ENCODE results near the gene ASCL5. TPM values are rescaled to one million over a fixed set of nuclear protein-coding genes. Genes with fewer than 3 reads are reported as not detected.
"Not testable (repeated sequence)": the region's sequence is repeated elsewhere in the genome, so short reads cannot be mapped to it uniquely, and the experiment has no call there.

Gene ASCL5
- total and polyA plus RNA-seq, 9 of the 15 experiments (the other 6 are each of a cell fraction or from before 2014, with no cell fraction given) = 0.09 TPM; not detected in 8

- H2AFZ ChIP-seq (ENCODE audit: low read depth, low read length); H4K20me1 ChIP-seq (replicated peaks; ENCODE audit: control insufficient read depth, insufficient read depth, low read length); H3K27me3 ChIP-seq (ENCODE audit: control insufficient read depth in 2 of 2, insufficient read depth in 2 of 2, low read length in 2 of 2); H3K4me3 ChIP-seq; intact Hi-C loops (cut with micrococcal nuclease); H3K79me2 ChIP-seq (ENCODE audit: control insufficient read depth, insufficient read depth, low read length); in situ Hi-C loops (cut with MboI); ATAC-seq; H3K9ac ChIP-seq (ENCODE audit: insufficient read depth in 1 of 2, low read depth in 2 of 2, low read length in 2 of 2); DNase-seq (ENCODE audit: extremely low read depth in 1 of 4, low spot score in 3 of 4); CTCF ChIA-PET (ENCODE audit: low intra/inter-chr PET ratio); H3K36me3 ChIP-seq (ENCODE audit: control insufficient read depth, insufficient read depth, low read length); H3K9me1 ChIP-seq (ENCODE audit: control insufficient read depth, insufficient read depth, low read length); H3K9me3 ChIP-seq (replicated peaks; ENCODE audit: control insufficient read depth, insufficient read depth, low read depth, low read length); H3K27ac ChIP-seq (ENCODE audit: extremely low read depth, low read depth, low read length); BruUV-seq (replicated peaks); FAIRE-seq; H3K4me2 ChIP-seq (ENCODE audit: insufficient read depth, low read length): not testable (repeated sequence)
- POLR2A ChIA-PET = interaction anchor here (0.6 to 1.7 kb wide), 2 partner anchors 9 to 37 kb away, joined by 3 to 6 read pairs; partner anchors contain the start of gene TMEM9
- H3K4me1 ChIP-seq (replicated peaks in 1 of 2; ENCODE audit: control insufficient read depth in 2 of 2, insufficient read depth in 2 of 2, low read length in 2 of 2) = peaks cover 4 to 14% of the 10 kb centered on the region in 2 experiments; a peak in 3 of 5 replicates
- WGBS (ENCODE audit: insufficient coverage, low coverage, missing lambda C conversion rate) = 67% methylated on average over 8 of the region's 8 CpGs
Observed at GRCh38 chr1:201163036-201163435, 36.1 kb upstream of the ASCL5 start.

DNA sequence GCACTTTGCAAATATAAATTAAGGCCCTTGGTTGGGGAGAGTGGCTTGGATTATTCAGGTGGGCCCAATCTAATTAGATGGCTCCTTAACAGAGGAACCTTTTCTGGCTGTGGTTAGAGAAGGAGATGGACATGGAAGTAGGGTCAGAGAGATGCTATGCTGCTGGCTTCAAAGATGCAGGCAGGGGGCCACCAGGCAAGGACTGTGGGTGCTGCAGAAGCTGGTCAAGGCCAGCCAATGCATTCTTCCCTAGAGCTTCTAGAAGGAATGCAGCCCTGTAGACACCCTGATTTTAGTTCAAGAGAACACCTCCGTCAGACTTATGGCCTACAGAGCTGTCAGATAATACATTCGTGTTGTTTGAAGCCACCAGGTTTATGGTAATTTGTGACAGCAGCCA, 31.0 kb upstream of the ASCL5 start:
- ChIA-PET CTCF (ENCODE audit: low intra/inter-chr PET ratio) (no interaction called here), POLR2A (interaction anchor here (1.2 to 9.8 kb wide), 2 partner anchors 11 to 17 kb away, joined by 4 to 121 read pairs; no protein-coding TSS in a partner anchor)
- Histone ChIP-seq H3K9me1 (ENCODE audit: control insufficient read depth, insufficient read depth, low read length) (no peaks in the 10 kb centered on the region), H3K9me3 (replicated peaks; ENCODE audit: control insufficient read depth, insufficient read depth, low read depth, low read length) (no peaks in the 10 kb centered on the region), H3K4me2 (ENCODE audit: insufficient read depth, low read length) (no peak overlapping the region), H3K4me1 (replicated peaks in 1 of 2; ENCODE audit: control insufficient read depth in 2 of 2, insufficient read depth in 2 of 2, low read length in 2 of 2) (peaks cover 13 to 20% of the 10 kb centered on the region in 2 experiments), H3K27me3 (ENCODE audit: control insufficient read depth in 2 of 2, insufficient read depth in 2 of 2, low read length in 2 of 2) (no peaks in the 10 kb centered on the region), H3K79me2 (ENCODE audit: control insufficient read depth, insufficient read depth, low read length) (peaks cover 12% of the 10 kb centered on the region; the same call in 2 of the 3 replicates), H3K4me3 (no peak overlapping the region), H3K9ac (ENCODE audit: insufficient read depth in 1 of 2, low read depth in 2 of 2, low read length in 2 of 2) (no peak overlapping the region), H3K36me3 (ENCODE audit: control insufficient read depth, insufficient read depth, low read length) (no peaks in the 10 kb centered on the region; the same call in 2 of the 3 replicates), H4K20me1 (replicated peaks; ENCODE audit: control insufficient read depth, insufficient read depth, low read length) (no peaks in the 10 kb centered on the region), H3K27ac (ENCODE audit: extremely low read depth, low read depth, low read length) (no peak overlapping the region), H2AFZ (ENCODE audit: low read depth, low read length) (no peak overlapping the region)
- FAIRE-seq (no peak), ATAC-seq (no peak), DNase-seq (ENCODE audit: extremely low read depth in 1 of 4, low spot score in 3 of 4) (no peak)
- intact Hi-C loops (cut with micrococcal nuclease) = no loop called here
- BruUV-seq (replicated peaks) = no TSS peak
- in situ Hi-C loops (cut with MboI) = no loop called here
- 43% methylated on average over 2 of the region's 2 CpGs for WGBS (ENCODE audit: insufficient coverage, low coverage, missing lambda C conversion rate)
- TF ChIP-seq POLR3G (IDR thresholded peaks at IDR 0.05; ENCODE audit: extremely low read depth, insufficient read length, insufficient replicate concordance) = no peak
- no peak for TF ChIP-seq NKRF (IDR thresholded peaks at IDR 0.05; ENCODE audit: borderline replicate concordance)
- no peak for TF ChIP-seq ZNF830 (CRISPR knock-in tag; IDR thresholded peaks at IDR 0.05)
- TF ChIP-seq SRSF7 (optimal IDR thresholded peaks at IDR 0.05; ENCODE audit: low read depth, low read length) = no peak
- TF ChIP-seq NFIC (IDR thresholded peaks at IDR 0.05) = no peak
- no peak for TF ChIP-seq HMBOX1 (IDR thresholded peaks at IDR 0.05)
- TF ChIP-seq LARP7 (IDR thresholded peaks at IDR 0.05) = no peak
- TF ChIP-seq HDAC3 (IDR thresholded peaks at IDR 0.05; ENCODE audit: borderline replicate concordance, partially characterized antibody) = no peak
- no peak for TF ChIP-seq NFXL1 (CRISPR knock-in tag; IDR thresholded peaks at IDR 0.05)
- TF ChIP-seq, protein P1, sequence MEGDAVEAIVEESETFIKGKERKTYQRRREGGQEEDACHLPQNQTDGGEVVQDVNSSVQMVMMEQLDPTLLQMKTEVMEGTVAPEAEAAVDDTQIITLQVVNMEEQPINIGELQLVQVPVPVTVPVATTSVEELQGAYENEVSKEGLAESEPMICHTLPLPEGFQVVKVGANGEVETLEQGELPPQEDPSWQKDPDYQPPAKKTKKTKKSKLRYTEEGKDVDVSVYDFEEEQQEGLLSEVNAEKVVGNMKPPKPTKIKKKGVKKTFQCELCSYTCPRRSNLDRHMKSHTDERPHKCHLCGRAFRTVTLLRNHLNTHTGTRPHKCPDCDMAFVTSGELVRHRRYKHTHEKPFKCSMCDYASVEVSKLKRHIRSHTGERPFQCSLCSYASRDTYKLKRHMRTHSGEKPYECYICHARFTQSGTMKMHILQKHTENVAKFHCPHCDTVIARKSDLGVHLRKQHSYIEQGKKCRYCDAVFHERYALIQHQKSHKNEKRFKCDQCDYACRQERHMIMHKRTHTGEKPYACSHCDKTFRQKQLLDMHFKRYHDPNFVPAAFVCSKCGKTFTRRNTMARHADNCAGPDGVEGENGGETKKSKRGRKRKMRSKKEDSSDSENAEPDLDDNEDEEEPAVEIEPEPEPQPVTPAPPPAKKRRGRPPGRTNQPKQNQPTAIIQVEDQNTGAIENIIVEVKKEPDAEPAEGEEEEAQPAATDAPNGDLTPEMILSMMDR (IDR thresholded peaks at IDR 0.05 in 2 of 3, conservative IDR thresholded peaks at IDR 0.05 in 1 of 3; ENCODE audit: insufficient read depth in 2 of 3, low read depth in 1 of 3, low read length in 3 of 3) = no peak
- no peak for TF ChIP-seq GATAD2B (IDR thresholded peaks at IDR 0.05; ENCODE audit: borderline replicate concordance)
- TF ChIP-seq CBFA2T2 (conservative IDR thresholded peaks at IDR 0.05) = no peak

All from K562 (cell line).